ENCODE data around the gene ARPP21. TPM values are rescaled to one million over a fixed set of nuclear protein-coding genes. Genes with fewer than 3 reads are reported as not detected.

The ARPP21 gene
- total and polyA plus RNA-seq, 2 donors (not counting 3 experiments of a cell fraction or from before 2014, with no cell fraction given), result not detected

DNA sequence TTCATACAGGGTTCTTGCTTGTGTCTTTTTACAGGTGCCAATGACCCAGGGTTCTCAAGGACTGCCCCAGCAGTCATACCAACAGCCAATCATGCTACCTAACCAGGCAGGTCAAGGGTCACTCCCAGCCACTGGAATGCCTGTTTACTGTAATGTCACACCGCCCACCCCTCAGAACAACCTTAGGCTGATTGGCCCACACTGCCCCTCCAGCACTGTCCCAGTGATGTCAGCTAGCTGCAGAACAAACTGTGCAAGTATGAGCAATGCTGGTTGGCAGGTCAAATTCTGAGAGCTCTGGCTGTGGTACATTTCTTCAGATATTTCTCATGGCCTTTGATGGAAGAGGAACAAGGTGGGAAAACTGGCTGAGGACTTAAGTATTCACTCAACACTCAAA, 154.3 kb downstream of the ARPP21 start:
- POLR2A ChIA-PET, result no interaction called here
- dilution Hi-C loops (cut with MboI; ENCODE audit: extremely low pct_ligation_motif_present, low sequenced_read_pairs), result no loop called here

More for the DNA sequence above, 154.3 kb downstream of the ARPP21 start:
- DNase-seq (ENCODE audit: low read depth, low spot score) (no peak), FAIRE-seq (no peak)
- BruUV-seq (replicated peaks), result no TSS peak
- Histone ChIP-seq H3K4me2 (ENCODE audit: insufficient read depth, low read length) (no peak overlapping the region), H3K27me3 (ENCODE audit: control insufficient read depth in 2 of 2, insufficient read depth in 2 of 2, low read length in 2 of 2) (no peaks in the 10 kb centered on the region), H3K9me1 (replicated peaks; ENCODE audit: control insufficient read depth, extremely low read depth, insufficient read depth, low read length) (no peaks in the 10 kb centered on the region), H3K9me3 (replicated peaks; ENCODE audit: control insufficient read depth, insufficient read depth, low read length) (no peaks in the 10 kb centered on the region), H3K36me3 (ENCODE audit: control insufficient read depth in 2 of 2, extremely low read depth in 1 of 2, insufficient read depth in 2 of 2, low read length in 2 of 2) (no peaks in the 10 kb centered on the region), H3K27ac (ENCODE audit: insufficient read depth, low read depth, low read length) (no peak overlapping the region), H4K20me1 (replicated peaks; ENCODE audit: control insufficient read depth, extremely low read depth, insufficient read depth, low read length) (no peaks in the 10 kb centered on the region), H3K79me2 (ENCODE audit: control insufficient read depth, insufficient read depth, low read length) (no peaks in the 10 kb centered on the region), H3K4me3 (replicated peaks in 1 of 3; ENCODE audit: insufficient read depth in 1 of 3, low read depth in 1 of 3, low read length in 3 of 3) (no peak overlapping the region), H2AFZ (ENCODE audit: low read depth, low read length) (no peak overlapping the region), H3K9ac (replicated peaks; ENCODE audit: extremely low read depth, insufficient read depth, low read length) (no peak overlapping the region), H3K4me1 (ENCODE audit: control insufficient read depth, extremely low read depth, insufficient read depth, low read length) (no peaks in the 10 kb centered on the region)
- TF ChIP-seq MYC (IDR thresholded peaks at IDR 0.05; ENCODE audit: low read depth, low read length) (no peak), FOS (IDR thresholded peaks at IDR 0.05; ENCODE audit: borderline replicate concordance, insufficient read depth, low read length) (no peak), POLR2A (IDR thresholded peaks at IDR 0.05; ENCODE audit: low read depth, low read length) (no peak), JUN (IDR thresholded peaks at IDR 0.05; ENCODE audit: borderline replicate concordance, insufficient read depth, insufficient read length, low read depth) (no peak), EZH2 (IDR thresholded peaks at IDR 0.05; ENCODE audit: borderline replicate concordance, low read depth, low read length, severe bottlenecking) (no peak), GATA2 (IDR thresholded peaks at IDR 0.05; ENCODE audit: insufficient read depth, insufficient read length, low read depth, low read length) (no peak), POLR2AphosphoS5 (IDR thresholded peaks at IDR 0.05; ENCODE audit: insufficient read depth, low read depth, low read length) (no peak)
- TF ChIP-seq, protein P1, sequence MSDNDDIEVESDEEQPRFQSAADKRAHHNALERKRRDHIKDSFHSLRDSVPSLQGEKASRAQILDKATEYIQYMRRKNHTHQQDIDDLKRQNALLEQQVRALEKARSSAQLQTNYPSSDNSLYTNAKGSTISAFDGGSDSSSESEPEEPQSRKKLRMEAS (IDR thresholded peaks at IDR 0.05; ENCODE audit: insufficient read depth, insufficient read length), result no peak
- TF ChIP-seq, protein P2, sequence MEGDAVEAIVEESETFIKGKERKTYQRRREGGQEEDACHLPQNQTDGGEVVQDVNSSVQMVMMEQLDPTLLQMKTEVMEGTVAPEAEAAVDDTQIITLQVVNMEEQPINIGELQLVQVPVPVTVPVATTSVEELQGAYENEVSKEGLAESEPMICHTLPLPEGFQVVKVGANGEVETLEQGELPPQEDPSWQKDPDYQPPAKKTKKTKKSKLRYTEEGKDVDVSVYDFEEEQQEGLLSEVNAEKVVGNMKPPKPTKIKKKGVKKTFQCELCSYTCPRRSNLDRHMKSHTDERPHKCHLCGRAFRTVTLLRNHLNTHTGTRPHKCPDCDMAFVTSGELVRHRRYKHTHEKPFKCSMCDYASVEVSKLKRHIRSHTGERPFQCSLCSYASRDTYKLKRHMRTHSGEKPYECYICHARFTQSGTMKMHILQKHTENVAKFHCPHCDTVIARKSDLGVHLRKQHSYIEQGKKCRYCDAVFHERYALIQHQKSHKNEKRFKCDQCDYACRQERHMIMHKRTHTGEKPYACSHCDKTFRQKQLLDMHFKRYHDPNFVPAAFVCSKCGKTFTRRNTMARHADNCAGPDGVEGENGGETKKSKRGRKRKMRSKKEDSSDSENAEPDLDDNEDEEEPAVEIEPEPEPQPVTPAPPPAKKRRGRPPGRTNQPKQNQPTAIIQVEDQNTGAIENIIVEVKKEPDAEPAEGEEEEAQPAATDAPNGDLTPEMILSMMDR (IDR thresholded peaks at IDR 0.05; ENCODE audit: extremely low read depth in 1 of 2, insufficient read depth in 1 of 2, low read depth in 1 of 2, low read length in 2 of 2), result no peak
- intact Hi-C loops (cut with micrococcal nuclease), result no loop called here
- CTCF ChIA-PET, result no interaction called here

Measured in endothelial cell of umbilical vein (primary cell).